Measurements from ENCODE around the gene TXN2.
A peak's percentile ranks its signal among the peaks of the same experiment; 100 is the strongest.

Gene TXN2

DNA sequence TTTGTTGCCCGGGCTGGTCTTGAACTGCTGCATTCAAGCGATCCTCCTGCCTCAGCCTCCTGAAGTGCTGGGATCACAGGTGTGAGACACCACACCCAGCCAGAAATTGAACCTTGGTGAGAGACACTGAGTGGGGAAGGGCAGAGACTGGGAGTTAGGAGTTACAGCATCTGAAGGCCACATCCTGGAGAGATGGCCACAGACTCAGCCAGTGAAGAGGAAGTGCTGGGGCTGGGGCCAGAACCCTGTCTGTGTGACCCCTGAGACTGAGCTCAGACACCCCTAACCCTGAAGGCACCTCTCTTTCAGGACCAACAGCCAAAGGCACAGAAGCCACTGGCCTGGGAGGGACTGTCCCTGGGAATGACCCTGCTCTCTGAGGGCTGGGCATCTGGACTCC is 33.8 kb downstream of the TXN2 start:
- no peak for TF ChIP-seq CTCF (IDR thresholded peaks at IDR 0.05; ENCODE audit: control insufficient read depth, extremely low read depth, insufficient read depth)
- no peak overlapping the region for H3K4me3 ChIP-seq (ENCODE audit: low read depth, low read length)
- DNase-seq (ENCODE audit: low read depth): no peak

DNA sequence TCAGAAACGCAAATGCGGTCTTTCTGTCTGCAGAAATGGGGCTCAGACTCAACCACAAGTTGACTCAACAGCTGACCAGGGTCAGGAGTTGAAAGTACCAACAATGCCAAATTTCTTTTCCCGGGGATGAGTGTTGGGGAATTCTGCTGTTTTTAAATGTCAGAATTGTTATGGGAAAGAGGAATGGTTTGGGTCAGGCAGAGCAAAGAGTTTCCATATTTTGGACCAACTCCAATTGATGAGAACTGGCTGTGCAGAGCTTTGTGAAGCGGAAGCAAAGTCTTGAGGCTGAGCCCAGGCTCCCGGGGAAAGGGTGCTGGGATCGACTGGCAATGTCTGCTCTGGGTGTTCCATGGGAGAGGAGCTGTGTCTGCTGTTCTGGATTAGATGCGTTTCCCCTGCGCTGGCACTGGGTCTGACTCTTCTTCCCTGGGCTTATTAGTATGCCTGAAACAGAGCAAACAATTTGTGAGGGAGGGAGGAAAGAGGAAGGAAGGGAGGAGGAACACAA is 36.2 kb downstream of the TXN2 start:
- peak; percentile 75 for DNase-seq (ENCODE audit: low read depth)
- H3K4me3 ChIP-seq (ENCODE audit: low read depth, low read length): no peak overlapping the region
- TF ChIP-seq CTCF (IDR thresholded peaks at IDR 0.05; ENCODE audit: control insufficient read depth, extremely low read depth, insufficient read depth): no peak

DNA sequence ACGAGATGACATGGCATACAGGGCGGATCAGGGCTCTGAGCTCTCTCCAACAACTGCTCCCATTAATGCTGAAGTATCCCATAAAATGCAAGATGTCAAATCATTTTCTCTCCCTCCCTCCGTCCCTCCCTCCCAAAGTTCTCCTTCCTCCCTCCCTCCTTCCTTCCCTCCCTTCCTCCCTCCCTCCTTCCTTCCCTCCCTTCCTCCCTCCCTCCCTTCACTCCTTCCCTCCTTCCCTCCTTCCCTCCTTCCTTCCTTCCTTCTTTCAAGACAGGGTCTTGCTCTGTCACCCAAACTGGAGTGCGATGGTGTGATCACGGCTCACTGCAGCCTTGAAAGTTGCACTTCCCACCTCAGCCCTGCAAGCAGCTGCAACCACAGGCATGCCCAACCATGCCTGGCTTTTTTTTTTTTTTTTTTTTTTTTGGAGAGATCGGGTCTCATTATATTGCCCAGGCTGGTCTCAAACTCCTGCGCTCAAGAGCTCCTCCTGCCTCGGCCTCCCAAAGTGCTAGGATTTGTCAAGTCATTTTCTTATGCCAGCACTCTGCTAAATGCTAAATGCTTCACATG is 38.2 kb downstream of the TXN2 start:
- H3K4me3 ChIP-seq (ENCODE audit: low read depth, low read length): no peak overlapping the region
- DNase-seq (ENCODE audit: low read depth): no peak
- TF ChIP-seq CTCF (IDR thresholded peaks at IDR 0.05; ENCODE audit: control insufficient read depth, extremely low read depth, insufficient read depth): no peak

GRCh38 chr22:36442506-36443197 is 38.8 kb downstream of the TXN2 start:
- no peak overlapping the region for H3K4me3 ChIP-seq (ENCODE audit: low read depth, low read length)
- no peak for TF ChIP-seq CTCF (IDR thresholded peaks at IDR 0.05; ENCODE audit: control insufficient read depth, extremely low read depth, insufficient read depth)
- no peak for DNase-seq (ENCODE audit: low read depth)

- no peak for TF ChIP-seq CTCF (IDR thresholded peaks at IDR 0.05; ENCODE audit: control insufficient read depth, extremely low read depth, insufficient read depth)
- H3K4me3 ChIP-seq (ENCODE audit: low read depth, low read length): no peak overlapping the region
- DNase-seq (ENCODE audit: low read depth): no peak
Measured at GRCh38 chr22:36440429-36441002, 40.9 kb downstream of the TXN2 start.

GRCh38 chr22:36439481-36440271 is 41.8 kb downstream of the TXN2 start:
- TF ChIP-seq CTCF (IDR thresholded peaks at IDR 0.05; ENCODE audit: control insufficient read depth, extremely low read depth, insufficient read depth): no peak
- no peak overlapping the region for H3K4me3 ChIP-seq (ENCODE audit: low read depth, low read length)
- no peak for DNase-seq (ENCODE audit: low read depth)

Measured in LNCaP clone FGC (cell line).